GM12878 (cell line): Measurements from ENCODE around the gene SULF2.

Source experiments
- JUND ChIP-seq: IDR thresholded peaks from 2 replicates; pipeline ENCODE4 v1.6.1; 2012; ENCODE audit warnings: low read depth, mild to moderate bottlenecking, low read length, improper control_type of control experiment, moderate library complexity
- MXI1 ChIP-seq: fragments of 150-350 bp; IDR thresholded peaks from 2 replicates; pipeline ENCODE4 v1.6.1; 2011; ENCODE audit warnings: low read depth, mild to moderate bottlenecking, inconsistent platforms, low read length, improper control_type of control experiment
- POLR2AphosphoS5 ChIP-seq: IDR thresholded peaks from 2 replicates; pipeline ENCODE4 v1.6.1; 2011; ENCODE audit warnings: mild to moderate bottlenecking, low read length, inconsistent platforms
- RELA ChIP-seq: fragments of 450-650 bp; IDR thresholded peaks from 2 replicates; pipeline ENCODE4 v1.8.0; 2014; ENCODE audit warnings: borderline replicate concordance; ENCODE audit not compliant: partially characterized antibody
- TCF7 ChIP-seq: IDR thresholded peaks from 2 replicates; pipeline ENCODE4 v1.6.1; 2014; ENCODE audit warnings: antibody characterized with exemption, borderline replicate concordance
- YBX1 ChIP-seq: fragments of 450-650 bp; IDR thresholded peaks from 2 replicates; pipeline ENCODE4 v1.6.1; 2016; ENCODE audit warnings: antibody characterized with exemption
- YY1 ChIP-seq: IDR thresholded peaks from 2 replicates; pipeline ENCODE4 v1.6.1; 2011; ENCODE audit warnings: low read depth, mild to moderate bottlenecking, low read length
- ZNF217 ChIP-seq: fragments of 450-650 bp; IDR thresholded peaks from 2 replicates; pipeline ENCODE4 v1.6.1; 2017; ENCODE audit warnings: antibody characterized with exemption, mild to moderate bottlenecking
- ZNF274 ChIP-seq: IDR thresholded peaks from one replicate; pipeline ENCODE4 v1.8.0; 2011; ENCODE audit not compliant: insufficient read length, insufficient read depth
- TF ChIP-seq, protein P1 (sequence below), 3 experiments: IDR thresholded peaks in 2 of 3; conservative IDR thresholded peaks in 1 of 3; 2 replicates each; pipeline ENCODE4 v1.5.1; 2011; ENCODE audit warnings: low read depth in 3 of 3, low read length in 3 of 3, mild to moderate bottlenecking in 3 of 3, control low read depth in 2 of 3, moderate library complexity in 2 of 3, inconsistent platforms in 1 of 3, mixed read lengths in 1 of 3; ENCODE audit not compliant: control insufficient read depth in 2 of 3, insufficient read depth in 1 of 3; ENCODE audit errors: extremely low read depth in 1 of 3
- TF ChIP-seq, protein P2 (sequence below): IDR thresholded peaks from 2 replicates; pipeline ENCODE4 v1.6.1; 2012; ENCODE audit warnings: low read depth, low read length, improper control_type of control experiment
- TF ChIP-seq, protein P3 (sequence below): fragments of 150-350 bp; IDR thresholded peaks from 2 replicates; pipeline ENCODE4 v1.6.1; 2016; ENCODE audit warnings: low read depth, low read length
- TF ChIP-seq, protein P4 (sequence below): IDR thresholded peaks from 2 replicates; pipeline ENCODE4 v1.6.1; 2011; ENCODE audit warnings: low read depth, mild to moderate bottlenecking, low read length, moderate library complexity, borderline replicate concordance; ENCODE audit errors: extremely low read depth

DNA sequence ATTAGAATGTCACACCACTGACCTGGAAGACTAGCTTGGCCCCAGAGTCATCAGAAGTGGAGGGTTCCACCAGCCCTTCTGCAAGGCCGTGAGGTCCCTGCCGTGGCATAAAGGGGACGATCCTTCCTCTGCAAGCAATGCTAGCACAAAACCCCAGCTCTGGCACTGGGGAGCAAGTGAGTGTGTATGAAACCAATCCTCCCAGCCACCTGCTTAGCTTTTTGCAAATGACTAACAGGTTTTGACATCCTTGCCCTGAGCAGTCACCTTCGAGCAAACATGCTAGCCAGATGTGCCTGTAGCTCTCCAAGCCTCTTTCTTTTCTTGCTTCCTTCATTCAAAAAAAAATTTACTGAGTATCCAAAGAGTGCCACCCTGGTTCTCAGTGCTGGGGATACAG, 8.6 kb downstream of the SULF2 start:
- TF ChIP-seq, protein P1, sequence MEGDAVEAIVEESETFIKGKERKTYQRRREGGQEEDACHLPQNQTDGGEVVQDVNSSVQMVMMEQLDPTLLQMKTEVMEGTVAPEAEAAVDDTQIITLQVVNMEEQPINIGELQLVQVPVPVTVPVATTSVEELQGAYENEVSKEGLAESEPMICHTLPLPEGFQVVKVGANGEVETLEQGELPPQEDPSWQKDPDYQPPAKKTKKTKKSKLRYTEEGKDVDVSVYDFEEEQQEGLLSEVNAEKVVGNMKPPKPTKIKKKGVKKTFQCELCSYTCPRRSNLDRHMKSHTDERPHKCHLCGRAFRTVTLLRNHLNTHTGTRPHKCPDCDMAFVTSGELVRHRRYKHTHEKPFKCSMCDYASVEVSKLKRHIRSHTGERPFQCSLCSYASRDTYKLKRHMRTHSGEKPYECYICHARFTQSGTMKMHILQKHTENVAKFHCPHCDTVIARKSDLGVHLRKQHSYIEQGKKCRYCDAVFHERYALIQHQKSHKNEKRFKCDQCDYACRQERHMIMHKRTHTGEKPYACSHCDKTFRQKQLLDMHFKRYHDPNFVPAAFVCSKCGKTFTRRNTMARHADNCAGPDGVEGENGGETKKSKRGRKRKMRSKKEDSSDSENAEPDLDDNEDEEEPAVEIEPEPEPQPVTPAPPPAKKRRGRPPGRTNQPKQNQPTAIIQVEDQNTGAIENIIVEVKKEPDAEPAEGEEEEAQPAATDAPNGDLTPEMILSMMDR (IDR thresholded peaks at IDR 0.05 in 2 of 3, conservative IDR thresholded peaks at IDR 0.05 in 1 of 3; ENCODE audit: control insufficient read depth in 2 of 3, extremely low read depth in 1 of 3, insufficient read depth in 1 of 3, low read depth in 3 of 3, low read length in 3 of 3) = no peak
- TF ChIP-seq JUND (no peak), ZNF217 (no peak), POLR2AphosphoS5 (no peak), YBX1 (no peak), TCF7 (no peak), ZNF274 (no peak), RELA (no peak), YY1 (no peak), MXI1 (no peak)
- TF ChIP-seq, protein P2, sequence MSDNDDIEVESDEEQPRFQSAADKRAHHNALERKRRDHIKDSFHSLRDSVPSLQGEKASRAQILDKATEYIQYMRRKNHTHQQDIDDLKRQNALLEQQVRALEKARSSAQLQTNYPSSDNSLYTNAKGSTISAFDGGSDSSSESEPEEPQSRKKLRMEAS = no peak
- TF ChIP-seq, protein P3, sequence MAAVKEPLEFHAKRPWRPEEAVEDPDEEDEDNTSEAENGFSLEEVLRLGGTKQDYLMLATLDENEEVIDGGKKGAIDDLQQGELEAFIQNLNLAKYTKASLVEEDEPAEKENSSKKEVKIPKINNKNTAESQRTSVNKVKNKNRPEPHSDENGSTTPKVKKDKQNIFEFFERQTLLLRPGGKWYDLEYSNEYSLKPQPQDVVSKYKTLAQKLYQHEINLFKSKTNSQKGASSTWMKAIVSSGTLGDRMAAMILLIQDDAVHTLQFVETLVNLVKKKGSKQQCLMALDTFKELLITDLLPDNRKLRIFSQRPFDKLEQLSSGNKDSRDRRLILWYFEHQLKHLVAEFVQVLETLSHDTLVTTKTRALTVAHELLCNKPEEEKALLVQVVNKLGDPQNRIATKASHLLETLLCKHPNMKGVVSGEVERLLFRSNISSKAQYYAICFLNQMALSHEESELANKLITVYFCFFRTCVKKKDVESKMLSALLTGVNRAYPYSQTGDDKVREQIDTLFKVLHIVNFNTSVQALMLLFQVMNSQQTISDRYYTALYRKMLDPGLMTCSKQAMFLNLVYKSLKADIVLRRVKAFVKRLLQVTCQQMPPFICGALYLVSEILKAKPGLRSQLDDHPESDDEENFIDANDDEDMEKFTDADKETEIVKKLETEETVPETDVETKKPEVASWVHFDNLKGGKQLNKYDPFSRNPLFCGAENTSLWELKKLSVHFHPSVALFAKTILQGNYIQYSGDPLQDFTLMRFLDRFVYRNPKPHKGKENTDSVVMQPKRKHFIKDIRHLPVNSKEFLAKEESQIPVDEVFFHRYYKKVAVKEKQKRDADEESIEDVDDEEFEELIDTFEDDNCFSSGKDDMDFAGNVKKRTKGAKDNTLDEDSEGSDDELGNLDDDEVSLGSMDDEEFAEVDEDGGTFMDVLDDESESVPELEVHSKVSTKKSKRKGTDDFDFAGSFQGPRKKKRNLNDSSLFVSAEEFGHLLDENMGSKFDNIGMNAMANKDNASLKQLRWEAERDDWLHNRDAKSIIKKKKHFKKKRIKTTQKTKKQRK = no peak
- TF ChIP-seq, protein P4, sequence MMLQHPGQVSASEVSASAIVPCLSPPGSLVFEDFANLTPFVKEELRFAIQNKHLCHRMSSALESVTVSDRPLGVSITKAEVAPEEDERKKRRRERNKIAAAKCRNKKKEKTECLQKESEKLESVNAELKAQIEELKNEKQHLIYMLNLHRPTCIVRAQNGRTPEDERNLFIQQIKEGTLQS = no peak
